SU-DHL-6 (cell line): ENCODE measurements around the gene ZNF804A.
A peak's percentile ranks its signal among the peaks of the same experiment; 100 is the strongest.

Experiments used
- H2AFZ ChIP-seq: fragments of 200-600 bp; sonication (generic); 2 replicates; pipeline ENCODE4 v1.6.1; 2014; ENCODE audit warnings: low read depth, mild to moderate bottlenecking, moderate library complexity, mixed read lengths, antibody characterized with exemption, low read length; ENCODE audit not compliant: severe bottlenecking
- H3F3A ChIP-seq: fragments of 200-600 bp; shearing (Covaris generic); 2 replicates; pipeline ENCODE4 v1.6.0; 2016; ENCODE audit warnings: antibody characterized with exemption, mild to moderate bottlenecking; ENCODE audit not compliant: insufficient read depth
- H3K27ac ChIP-seq: fragments of 200-600 bp; sonication (generic); 2 replicates; pipeline ENCODE4 v1.5.1; 2016; ENCODE audit warnings: low read depth, mild to moderate bottlenecking, low read length, moderate library complexity, mixed read lengths
- H3K27me3 ChIP-seq: fragments of 200-600 bp; sonication (generic), shearing (Covaris generic); 2 replicates; pipeline ENCODE4 v1.6.0; 2014; ENCODE audit warnings: mild to moderate bottlenecking, low read length
- H3K36me3 ChIP-seq: fragments of 200-600 bp; sonication (generic); 2 replicates; pipeline ENCODE4 v1.6.1; 2014; ENCODE audit warnings: mild to moderate bottlenecking, low read length, mixed read lengths
- H3K4me2 ChIP-seq: fragments of 300-600, 200-600 bp; shearing (Covaris generic), sonication (generic); 2 replicates; pipeline ENCODE4 v1.6.0; 2014; ENCODE audit warnings: low read length, low read depth, mild to moderate bottlenecking; ENCODE audit not compliant: poor library complexity, severe bottlenecking
- H3K4me3 ChIP-seq: fragments of 200-600 bp; sonication (generic); 2 replicates; pipeline ENCODE4 v1.5.1; 2014; ENCODE audit warnings: antibody characterized with exemption, low read length, mild to moderate bottlenecking, mixed read lengths; ENCODE audit not compliant: insufficient read depth, poor library complexity, severe bottlenecking
- H3K79me2 ChIP-seq: fragments of 200-600 bp; sonication (generic); 2 replicates; pipeline ENCODE4 v1.6.1; 2014; ENCODE audit warnings: mild to moderate bottlenecking, low read length, moderate library complexity; ENCODE audit not compliant: insufficient read depth
- H3K9ac ChIP-seq: fragments of 200-600 bp; sonication (generic); 2 replicates; pipeline ENCODE4 v1.7.0; 2014; ENCODE audit warnings: mild to moderate bottlenecking, low read length
- H3K9me2 ChIP-seq: fragments of 200-600 bp; sonication (generic); replicated peaks from 2 replicates; pipeline ENCODE4 v1.6.1; 2014; ENCODE audit warnings: low read length; ENCODE audit not compliant: insufficient read depth
- H3K9me3 ChIP-seq: fragments of 200-600 bp; sonication (generic); 2 replicates; pipeline ENCODE4 v1.6.1; 2014; ENCODE audit warnings: low read length, mixed read lengths; ENCODE audit not compliant: insufficient read depth
- H4K20me1 ChIP-seq: fragments of 200-600 bp; sonication (generic); 2 replicates; pipeline ENCODE4 v1.6.1; 2014; ENCODE audit warnings: low read depth, mild to moderate bottlenecking, antibody characterized with exemption, low read length, moderate library complexity, mixed read lengths
- EZH2phosphoT487 ChIP-seq: fragments of 200-600 bp; sonication (generic), shearing (Covaris generic); conservative IDR thresholded peaks from 2 replicates; pipeline ENCODE4 v1.6.1; 2018; ENCODE audit warnings: mild to moderate bottlenecking, antibody characterized with exemption, low read length, moderate library complexity, mixed read lengths
- TF ChIP-seq, protein P1 (sequence below): fragments of 200-600 bp; sonication (generic); IDR thresholded peaks from one replicate; pipeline ENCODE4 v1.5.1; 2017; ENCODE audit warnings: antibody characterized with exemption, mild to moderate bottlenecking, low read length, moderate library complexity; ENCODE audit not compliant: insufficient read depth, poor library complexity, severe bottlenecking

Gene ZNF804A

DNA sequence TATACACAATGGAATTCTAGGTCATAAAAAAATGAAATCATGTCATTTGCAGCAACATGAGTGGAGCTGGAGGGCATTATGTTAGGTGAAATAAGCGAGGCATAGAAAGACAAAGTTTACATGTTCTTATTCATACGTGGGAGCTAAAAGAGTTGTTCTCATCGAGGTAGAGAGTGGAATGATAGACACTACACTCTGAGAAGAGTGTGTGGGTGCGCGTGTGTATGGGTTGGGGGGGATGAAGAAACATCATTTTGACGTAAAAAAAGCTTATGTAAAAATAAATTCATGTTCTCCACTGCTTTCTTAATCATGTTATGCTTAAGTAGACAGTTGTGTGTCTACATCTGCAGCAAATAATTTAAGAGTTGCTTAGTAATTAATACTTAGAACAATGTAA is 123.6 kb downstream of the ZNF804A start:
- no peak overlapping the region for H2AFZ ChIP-seq
- H3K9me3 ChIP-seq, result peaks cover 21% of the 10 kb centered on the region; the same call in 1 of the 2 replicates
- no peak overlapping the region for H3K4me3 ChIP-seq
- no peak for TF ChIP-seq EZH2phosphoT487
- TF ChIP-seq, protein P1, sequence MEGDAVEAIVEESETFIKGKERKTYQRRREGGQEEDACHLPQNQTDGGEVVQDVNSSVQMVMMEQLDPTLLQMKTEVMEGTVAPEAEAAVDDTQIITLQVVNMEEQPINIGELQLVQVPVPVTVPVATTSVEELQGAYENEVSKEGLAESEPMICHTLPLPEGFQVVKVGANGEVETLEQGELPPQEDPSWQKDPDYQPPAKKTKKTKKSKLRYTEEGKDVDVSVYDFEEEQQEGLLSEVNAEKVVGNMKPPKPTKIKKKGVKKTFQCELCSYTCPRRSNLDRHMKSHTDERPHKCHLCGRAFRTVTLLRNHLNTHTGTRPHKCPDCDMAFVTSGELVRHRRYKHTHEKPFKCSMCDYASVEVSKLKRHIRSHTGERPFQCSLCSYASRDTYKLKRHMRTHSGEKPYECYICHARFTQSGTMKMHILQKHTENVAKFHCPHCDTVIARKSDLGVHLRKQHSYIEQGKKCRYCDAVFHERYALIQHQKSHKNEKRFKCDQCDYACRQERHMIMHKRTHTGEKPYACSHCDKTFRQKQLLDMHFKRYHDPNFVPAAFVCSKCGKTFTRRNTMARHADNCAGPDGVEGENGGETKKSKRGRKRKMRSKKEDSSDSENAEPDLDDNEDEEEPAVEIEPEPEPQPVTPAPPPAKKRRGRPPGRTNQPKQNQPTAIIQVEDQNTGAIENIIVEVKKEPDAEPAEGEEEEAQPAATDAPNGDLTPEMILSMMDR, result no peak
- peaks cover 99% of the 10 kb centered on the region for H3K79me2 ChIP-seq
- peaks cover 40% of the 10 kb centered on the region for H3K36me3 ChIP-seq
- H3K27me3 ChIP-seq, result no peaks in the 10 kb centered on the region
- no peaks in the 10 kb centered on the region for H3K9me2 ChIP-seq
- H3K27ac ChIP-seq, result no peak overlapping the region
- H4K20me1 ChIP-seq, result peaks cover 18% of the 10 kb centered on the region; the same call in 1 of the 2 replicates
- peaks cover 50% of the 10 kb centered on the region for H3F3A ChIP-seq
- H3K9ac ChIP-seq, result no peak overlapping the region
- H3K4me2 ChIP-seq, result no peak overlapping the region

DNA sequence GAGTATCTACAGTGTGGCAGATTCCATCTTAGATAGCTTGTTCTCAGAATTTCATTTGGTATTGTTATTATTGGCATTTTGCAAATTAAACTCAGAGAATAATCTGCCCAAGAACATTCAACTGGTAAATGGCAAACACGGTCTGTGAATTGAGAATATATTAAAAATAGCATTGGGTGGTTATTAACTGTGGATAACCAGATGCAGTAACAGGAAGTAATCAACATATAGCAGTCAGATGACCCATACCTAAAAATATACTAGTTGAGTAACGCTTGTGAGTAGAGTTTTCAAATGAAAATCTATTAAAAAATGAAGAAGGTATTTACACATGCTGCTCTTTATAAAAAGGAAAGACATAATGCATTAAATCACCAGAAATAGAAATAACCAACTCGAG is 129.5 kb downstream of the ZNF804A start:
- TF ChIP-seq, protein P1, result no peak
- TF ChIP-seq EZH2phosphoT487, result no peak
- no peaks in the 10 kb centered on the region for H3K27me3 ChIP-seq
- H3K9me2 ChIP-seq, result no peaks in the 10 kb centered on the region
- H3F3A ChIP-seq, result peaks cover 54% of the 10 kb centered on the region
- H4K20me1 ChIP-seq, result peaks cover 21% of the 10 kb centered on the region
- H3K79me2 ChIP-seq, result peaks cover 99% of the 10 kb centered on the region
- H3K9ac ChIP-seq, result no peak overlapping the region
- peaks cover 10% of the 10 kb centered on the region for H3K36me3 ChIP-seq
- no peak overlapping the region for H3K4me3 ChIP-seq
- H3K4me2 ChIP-seq, result peak overlapping the region; percentile 49
- no peaks in the 10 kb centered on the region for H3K9me3 ChIP-seq
- H2AFZ ChIP-seq, result no peak overlapping the region
- peak overlapping the region; percentile 43 for H3K27ac ChIP-seq

DNA sequence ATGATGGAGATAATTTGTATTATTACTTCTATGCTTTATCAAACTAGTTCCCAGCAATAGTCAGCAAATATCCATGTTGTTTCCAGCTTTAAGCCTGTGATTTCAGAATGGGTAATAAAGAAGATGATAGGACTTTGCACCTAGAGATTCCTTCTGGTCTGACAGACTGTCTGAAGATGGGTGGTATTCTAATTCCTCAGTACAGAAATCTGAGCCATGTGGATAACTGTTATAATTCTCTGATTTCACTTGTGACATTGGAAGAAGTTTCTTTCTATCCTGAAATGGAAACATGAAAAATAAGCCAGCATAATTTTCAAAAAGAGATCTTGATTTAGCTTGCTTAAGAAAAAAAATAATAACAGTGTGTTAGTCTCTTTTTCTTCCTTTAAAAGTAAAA is 130.1 kb downstream of the ZNF804A start:
- H3F3A ChIP-seq, result peaks cover 55% of the 10 kb centered on the region
- no peak overlapping the region for H3K9ac ChIP-seq
- no peaks in the 10 kb centered on the region for H3K9me3 ChIP-seq
- no peaks in the 10 kb centered on the region for H3K9me2 ChIP-seq
- H3K27me3 ChIP-seq, result no peaks in the 10 kb centered on the region
- H4K20me1 ChIP-seq, result peaks cover 27% of the 10 kb centered on the region
- peak overlapping the region; percentile 43 for H3K27ac ChIP-seq
- no peak overlapping the region for H2AFZ ChIP-seq
- peaks cover 99% of the 10 kb centered on the region for H3K79me2 ChIP-seq
- TF ChIP-seq EZH2phosphoT487, result no peak
- TF ChIP-seq, protein P1, result no peak
- no peak overlapping the region for H3K4me3 ChIP-seq
- H3K36me3 ChIP-seq, result peaks cover 9% of the 10 kb centered on the region
- H3K4me2 ChIP-seq, result peak overlapping the region; percentile 49
